DOHH2 (cell line): Measurements from ENCODE around the gene TMEM167A.

Experiments used
- H3F3A ChIP-seq: fragments of 200-600 bp; sonication (generic), shearing (Covaris generic); 2 replicates; pipeline ENCODE4 v1.6.0; 2016; ENCODE audit warnings: antibody characterized with exemption, mild to moderate bottlenecking; ENCODE audit not compliant: control insufficient read depth, insufficient read depth
- H3K27ac ChIP-seq: fragments of 200-600 bp; sonication (generic); 2 replicates; pipeline ENCODE4 v1.5.1; 2014; ENCODE audit warnings: low read depth, mild to moderate bottlenecking, low read length, moderate library complexity
- H3K27me3 ChIP-seq: fragments of 200-600 bp; sonication (generic); 2 replicates; pipeline ENCODE4 v1.6.1; 2014; ENCODE audit warnings: mild to moderate bottlenecking, low read length, mixed read lengths; ENCODE audit not compliant: control insufficient read depth
- H3K36me3 ChIP-seq: fragments of 200-600 bp; sonication (generic); 2 replicates; pipeline ENCODE4 v1.6.1; 2014; ENCODE audit warnings: mild to moderate bottlenecking, low read length, moderate library complexity, mixed read lengths; ENCODE audit not compliant: control insufficient read depth
- H3K4me1 ChIP-seq: fragments of 200-600 bp; sonication (generic); 2 replicates; pipeline ENCODE4 v1.6.1; 2014; ENCODE audit warnings: mild to moderate bottlenecking, low read length, mixed read lengths; ENCODE audit not compliant: control insufficient read depth
- H3K4me2 ChIP-seq: fragments of 200-600 bp; sonication (generic); 2 replicates; pipeline ENCODE4 v1.6.0; 2014; ENCODE audit warnings: mild to moderate bottlenecking, low read length, moderate library complexity
- H3K4me3 ChIP-seq: fragments of 200-600 bp; sonication (generic); 2 replicates; pipeline ENCODE4 v1.5.1; 2014; ENCODE audit warnings: mild to moderate bottlenecking, low read length, mixed read lengths
- H3K79me2 ChIP-seq: fragments of 200-600 bp; sonication (generic); 2 replicates; pipeline ENCODE4 v1.6.1; 2014; ENCODE audit warnings: mild to moderate bottlenecking, low read length, mixed read lengths; ENCODE audit not compliant: control insufficient read depth
- H3K9me2 ChIP-seq: fragments of 200-600 bp; sonication (generic); replicated peaks from 2 replicates; pipeline ENCODE4 v1.6.1; 2014; ENCODE audit warnings: mild to moderate bottlenecking, low read length, mixed read lengths; ENCODE audit not compliant: control insufficient read depth
- H3K9me3 ChIP-seq: fragments of 200-600 bp; sonication (generic); 2 replicates; pipeline ENCODE4 v1.6.1; 2014; ENCODE audit warnings: antibody characterized with exemption, low read length, mixed read lengths; ENCODE audit not compliant: control insufficient read depth, insufficient read depth
- H4K20me1 ChIP-seq: fragments of 200-600 bp; sonication (generic); 2 replicates; pipeline ENCODE4 v1.6.0; 2014; ENCODE audit warnings: low read depth, mild to moderate bottlenecking, antibody characterized with exemption, low read length, moderate library complexity; ENCODE audit not compliant: control insufficient read depth, insufficient read depth
- CTCF ChIP-seq: fragments of 200-600 bp; sonication (generic); IDR thresholded peaks from one replicate; pipeline ENCODE4 v1.5.1; 2014; ENCODE audit warnings: antibody characterized with exemption, mild to moderate bottlenecking, low read depth, low read length; ENCODE audit not compliant: poor library complexity, severe bottlenecking
- EZH2phosphoT487 ChIP-seq: fragments of 200-600 bp; sonication (generic); IDR thresholded peaks from 2 replicates; pipeline ENCODE4 v1.6.1; 2017; ENCODE audit warnings: borderline replicate concordance, mild to moderate bottlenecking, antibody characterized with exemption, low read length, moderate library complexity, mixed read lengths

Gene TMEM167A

DNA sequence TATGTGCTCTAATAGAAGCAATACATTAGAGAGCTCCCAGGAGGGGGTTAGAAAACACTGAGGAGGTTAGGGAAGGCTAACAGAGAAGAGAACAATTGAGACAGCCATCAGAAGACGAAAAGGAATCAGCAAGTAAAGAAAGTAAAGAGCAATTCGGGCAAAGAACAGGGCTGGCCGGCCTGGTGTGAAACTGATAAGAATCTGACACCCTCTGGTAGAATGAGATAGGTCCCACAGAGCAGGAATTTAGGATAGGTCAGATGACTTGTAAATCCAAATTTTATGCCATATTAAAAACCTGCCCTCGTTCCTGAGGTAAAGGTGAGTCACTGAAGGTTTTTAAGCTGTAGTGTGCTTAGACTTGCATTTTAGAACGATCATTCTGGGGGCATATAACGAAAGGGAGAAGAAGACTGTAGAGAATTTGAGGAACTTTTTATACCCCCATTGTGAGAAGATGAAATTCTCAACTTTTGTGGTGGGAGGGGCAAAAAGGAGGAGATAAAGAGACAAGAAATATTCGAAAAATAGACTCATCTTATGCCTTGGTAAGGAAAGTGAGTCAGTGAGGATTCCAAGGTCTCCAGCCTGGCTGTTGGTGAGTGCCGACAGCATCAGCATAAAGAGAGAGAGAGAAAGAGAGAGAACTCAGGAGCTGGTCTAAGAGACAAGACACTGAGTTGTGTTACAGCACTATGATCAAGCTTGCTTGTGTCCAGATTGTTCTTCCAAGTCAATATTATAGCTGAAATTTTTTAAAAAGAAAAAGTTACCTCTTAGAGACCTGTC lies 51.3 kb downstream of the TMEM167A start:
- H3K9me2 ChIP-seq = no peaks in the 10 kb centered on the region
- no peak overlapping the region for H3K4me3 ChIP-seq
- H3K36me3 ChIP-seq = no peaks in the 10 kb centered on the region
- no peak overlapping the region for H3K27ac ChIP-seq
- H3F3A ChIP-seq = no peaks in the 10 kb centered on the region; the same call in 1 of the 2 replicates
- no peaks in the 10 kb centered on the region for H4K20me1 ChIP-seq
- peaks cover 20% of the 10 kb centered on the region for H3K4me1 ChIP-seq
- TF ChIP-seq EZH2phosphoT487 (no peak), CTCF (no peak)
- H3K4me2 ChIP-seq = no peak overlapping the region
- H3K9me3 ChIP-seq = no peaks in the 10 kb centered on the region; the same call in 1 of the 2 replicates
- no peaks in the 10 kb centered on the region for H3K27me3 ChIP-seq
- no peaks in the 10 kb centered on the region for H3K79me2 ChIP-seq

DNA sequence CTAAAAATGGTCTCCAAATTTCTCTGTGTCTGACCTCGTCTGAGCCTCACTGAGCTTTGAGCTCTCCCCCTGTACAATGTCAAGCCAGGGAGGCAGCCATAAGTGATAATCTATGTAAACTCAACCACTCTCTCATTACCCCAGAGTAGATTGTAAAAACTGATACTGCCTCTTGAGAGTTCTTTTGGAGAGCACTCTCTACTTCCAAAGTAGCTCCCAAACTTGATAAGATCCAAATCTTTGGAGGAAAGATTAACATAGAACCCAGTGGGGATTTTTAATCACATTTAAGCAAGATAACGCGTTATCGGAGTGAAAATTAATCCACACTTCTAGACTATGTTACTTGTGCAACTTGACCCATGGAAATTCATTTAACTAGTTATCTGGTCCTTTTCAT lies 54.9 kb downstream of the TMEM167A start:
- no peaks in the 10 kb centered on the region for H3K36me3 ChIP-seq
- H4K20me1 ChIP-seq = no peaks in the 10 kb centered on the region
- TF ChIP-seq EZH2phosphoT487 = no peak
- TF ChIP-seq CTCF = no peak
- H3K9me2 ChIP-seq = no peaks in the 10 kb centered on the region
- no peaks in the 10 kb centered on the region; the same call in 1 of the 2 replicates for H3F3A ChIP-seq
- H3K4me1 ChIP-seq = peaks cover 11% of the 10 kb centered on the region
- H3K27ac ChIP-seq = no peak overlapping the region
- H3K9me3 ChIP-seq = no peaks in the 10 kb centered on the region
- no peaks in the 10 kb centered on the region for H3K79me2 ChIP-seq
- no peak overlapping the region for H3K4me2 ChIP-seq
- no peaks in the 10 kb centered on the region for H3K27me3 ChIP-seq
- no peak overlapping the region for H3K4me3 ChIP-seq

DNA sequence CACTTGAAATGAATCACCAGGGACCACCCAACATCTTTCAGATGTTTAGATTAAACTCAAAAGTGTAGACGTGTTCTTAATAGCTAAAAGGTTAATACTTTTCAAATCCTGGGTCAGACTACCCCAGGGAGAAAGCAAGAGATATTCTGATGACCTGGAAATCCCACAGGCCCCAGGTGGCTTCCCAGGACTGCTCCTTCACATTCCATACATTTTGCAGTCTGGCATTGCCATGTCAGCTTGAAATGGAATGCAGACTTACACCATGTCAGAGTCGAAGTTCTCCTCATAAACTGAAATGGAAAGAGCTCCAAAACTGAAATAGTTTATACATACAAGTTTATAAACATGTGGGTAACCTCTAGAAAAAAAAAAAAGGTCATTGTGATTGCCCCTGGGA lies 61.5 kb downstream of the TMEM167A start:
- no peaks in the 10 kb centered on the region for H4K20me1 ChIP-seq
- H3K9me2 ChIP-seq = no peaks in the 10 kb centered on the region
- peaks cover 9% of the 10 kb centered on the region for H3K4me1 ChIP-seq

More for the DNA sequence above, 61.5 kb downstream of the TMEM167A start:
- Histone ChIP-seq H3K4me3 (no peak overlapping the region), H3K27me3 (no peaks in the 10 kb centered on the region), H3K27ac (no peak overlapping the region), H3K79me2 (no peaks in the 10 kb centered on the region), H3K9me3 (no peaks in the 10 kb centered on the region), H3F3A (no peaks in the 10 kb centered on the region), H3K36me3 (no peaks in the 10 kb centered on the region), H3K4me2 (no peak overlapping the region)
- TF ChIP-seq EZH2phosphoT487 = no peak
- TF ChIP-seq CTCF = no peak
